ENCODE measurements around the gene GIT1.

Gene GIT1

GRCh38 chr17:29592850-29593551, 3.6 kb upstream of the GIT1 start, which contains the start of gene ANKRD13B:
Gene ANKRD13B, plus strand, starts transcription at chr17:29593132. Its CDS starts 490 bp downstream, at chr17:29593622.
- peak in 3 of 6 experiments; percentile 25 to 34 (median 28) for DNase-seq

- peak; percentile 38 to 72 (median 60) for DNase-seq
Measured at GRCh38 chr17:29591737-29592608, 2.5 kb upstream of the GIT1 start.

GRCh38 chr17:29591146-29591736, 1.8 kb upstream of the GIT1 start:
- DNase-seq, result peak in 2 of 6 experiments; percentile 33 to 45

DNA sequence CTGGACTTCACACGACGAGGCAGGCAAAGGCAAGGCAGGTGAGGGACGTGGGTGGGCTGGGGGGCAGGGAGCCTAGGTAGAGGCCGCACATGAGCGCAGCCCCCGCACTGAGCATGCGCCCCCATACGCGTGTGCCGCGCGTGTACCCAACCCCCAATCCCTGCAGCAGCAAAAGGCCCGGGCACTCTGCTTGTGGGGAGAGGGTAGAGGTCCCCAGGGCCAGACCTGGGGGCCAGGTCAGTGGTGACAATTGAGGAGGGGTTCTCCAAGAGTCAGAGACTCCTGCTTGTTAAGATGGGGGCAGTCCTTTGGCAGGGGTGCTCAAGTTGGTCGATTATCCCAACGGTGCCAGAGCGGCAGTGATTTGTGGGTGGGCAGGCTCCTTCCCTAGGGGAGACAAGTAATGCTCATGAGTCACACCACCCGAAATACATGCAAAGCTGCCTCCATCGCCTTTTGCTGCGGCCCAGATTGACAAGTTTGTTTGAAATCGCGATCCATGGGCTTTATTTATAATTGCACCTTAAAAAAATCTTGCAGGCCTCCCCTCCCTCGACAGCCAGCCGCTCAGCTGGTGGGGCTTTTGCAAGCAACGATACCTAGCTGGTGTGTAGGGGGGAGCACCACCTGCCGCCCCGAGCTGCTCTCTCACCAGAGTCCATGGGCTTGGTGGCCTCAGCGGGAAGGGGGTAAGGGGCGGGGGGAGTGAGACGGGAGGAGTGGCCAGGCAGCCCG, 1.1 kb upstream of the GIT1 start:
- peak in 4 of 6 experiments; percentile 12 to 45 (median 34) for DNase-seq

- peak in 4 of 6 experiments; percentile 23 to 33 (median 26) for DNase-seq
Measured at GRCh38 chr17:29588562-29589411, 661 bp downstream of the GIT1 start.

GRCh38 chr17:29588017-29588561, 1.4 kb downstream of the GIT1 start:
- no peak for DNase-seq

- DNase-seq, result no peak
Measured at GRCh38 chr17:29587591-29587990, 1.9 kb downstream of the GIT1 start.

- no peak for DNase-seq
Measured at GRCh38 chr17:29586676-29587469, 2.6 kb downstream of the GIT1 start.

- DNase-seq, result peak in 4 of 6 experiments; percentile 11 to 14 (median 12)
Measured at GRCh38 chr17:29585080-29585751, 4.2 kb downstream of the GIT1 start.

DNA sequence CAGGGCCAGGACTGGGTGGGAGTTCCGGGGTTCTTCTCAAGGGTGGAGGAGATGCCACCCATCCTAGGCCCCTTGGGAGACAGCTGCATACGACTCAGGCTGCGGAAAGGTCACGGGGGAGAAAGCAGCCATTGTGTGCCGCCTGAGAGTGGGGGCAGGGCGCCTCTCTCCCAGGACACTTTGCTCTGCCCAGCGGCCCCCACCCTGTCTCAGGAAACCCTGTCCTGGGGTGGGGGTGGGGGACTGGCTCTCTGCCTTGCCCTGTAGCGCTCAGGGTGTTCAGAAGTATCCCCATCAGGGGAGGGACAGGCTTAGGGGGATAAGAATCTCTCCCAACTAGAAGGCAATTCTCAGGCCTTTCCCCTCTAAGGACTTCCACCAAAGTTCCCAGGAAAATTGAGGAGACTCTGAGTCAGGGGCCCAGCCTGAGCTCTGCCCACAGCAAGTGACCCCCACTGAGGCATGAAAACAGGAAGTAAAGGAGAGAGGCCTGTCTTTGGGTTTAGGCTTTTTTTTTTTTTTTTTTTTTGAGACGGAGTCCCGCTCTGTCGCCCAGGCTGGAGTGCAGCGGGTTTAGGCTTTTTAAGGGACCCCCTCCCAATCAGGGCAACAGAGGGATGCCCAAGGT, 4.9 kb downstream of the GIT1 start:
- no peak for DNase-seq

DNA sequence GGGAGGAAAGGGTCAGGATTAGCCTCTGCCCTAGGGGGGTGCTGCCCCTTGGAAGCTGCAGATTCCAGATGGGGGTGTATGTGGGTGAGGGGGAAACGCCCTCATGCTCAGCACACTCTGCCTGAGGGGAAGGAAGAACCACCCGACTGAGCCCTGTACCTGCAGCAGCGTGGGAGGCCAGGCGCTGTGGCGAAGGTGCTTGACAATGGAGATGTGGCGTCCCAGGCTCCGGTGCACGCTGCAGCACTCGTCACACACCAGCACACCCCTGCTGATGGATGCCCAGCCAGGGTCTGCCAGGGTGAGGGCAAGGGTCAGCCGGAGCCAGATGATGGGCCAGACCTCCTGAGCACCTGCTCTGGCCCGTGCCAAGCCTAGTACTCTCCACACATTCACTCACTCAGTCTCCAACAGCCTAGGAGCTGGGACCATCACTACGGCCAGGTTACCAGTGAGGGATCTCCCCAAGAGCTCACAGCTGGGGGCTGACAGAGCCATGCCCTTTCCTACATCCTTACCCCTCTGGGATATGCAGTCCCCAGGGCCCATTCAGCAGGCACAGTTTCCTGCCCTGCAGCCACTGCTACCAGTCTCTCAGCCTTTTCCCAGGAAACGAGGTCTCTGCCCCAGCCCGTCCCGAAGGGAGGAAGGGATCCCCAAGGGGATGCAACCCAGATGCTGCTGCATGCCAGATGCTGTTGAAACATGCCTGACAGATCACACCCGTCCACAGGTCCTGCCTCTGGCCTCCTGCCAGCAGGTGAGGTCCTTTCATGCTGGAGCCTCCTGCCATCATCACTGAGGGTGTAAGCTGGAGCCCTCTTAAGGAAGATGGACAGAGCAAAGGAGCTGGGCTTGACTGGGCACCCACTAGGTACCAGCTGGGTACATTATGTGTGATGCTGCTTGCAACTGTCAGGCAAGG, 5.9 kb downstream of the GIT1 start:
- no peak for DNase-seq

DNA sequence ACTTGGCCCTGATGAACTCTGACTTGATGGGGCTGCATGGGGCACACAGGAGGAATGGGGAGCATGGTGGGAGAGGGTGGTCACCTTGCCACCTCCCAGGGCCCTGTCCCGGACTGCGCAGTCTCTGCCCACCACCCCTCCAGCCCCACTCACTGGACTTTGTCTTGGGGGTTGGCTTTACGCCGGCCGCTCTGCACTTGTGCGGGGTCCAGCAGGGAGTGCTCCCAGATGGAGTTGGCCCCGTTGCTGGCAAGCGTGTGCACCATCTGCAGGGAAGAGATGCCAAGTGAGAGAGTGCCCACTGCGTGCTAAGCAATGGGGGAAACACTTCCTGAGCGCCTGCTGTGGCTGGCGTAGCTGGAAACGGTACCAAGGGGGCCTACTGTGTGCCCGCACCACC, 6.7 kb downstream of the GIT1 start:
- no peak for DNase-seq

GRCh38 chr17:29582254-29582765, 7.1 kb downstream of the GIT1 start:
- no peak for DNase-seq

- DNase-seq, result no peak
Measured at GRCh38 chr17:29581583-29582253, 7.7 kb downstream of the GIT1 start.

GRCh38 chr17:29579866-29580771, 9.3 kb downstream of the GIT1 start:
- DNase-seq, result peak; percentile 78 to 88 (median 85)

Measured in stimulated activated naive CD4-positive, alpha-beta T cell (primary cell).